GM18519 (cell line): ENCODE measurements around the gene MEGF6.
"Not testable (repeated sequence)": the region's sequence is repeated elsewhere in the genome, so short reads cannot be mapped to it uniquely, and the experiment has no call there.

Experiments used
- ATAC-seq: cut with Tn5 transposase; IDR thresholded peaks from one replicate; pipeline ENCODE4 v1.9.1; 2021; ENCODE audit warnings: mild to moderate bottlenecking, moderate library complexity; ENCODE audit not compliant: unreplicated experiment, low FRiP score

MEGF6 gene

GRCh38 chr1:3578433-3578805, 32.9 kb downstream of the MEGF6 start:
- no peak for ATAC-seq

- ATAC-seq, result no peak
Measured at GRCh38 chr1:3577711-3578432, 33.4 kb downstream of the MEGF6 start.

- no peak for ATAC-seq
Measured at GRCh38 chr1:3577300-3577699, 34.0 kb downstream of the MEGF6 start.

GRCh38 chr1:3575993-3576392, 35.3 kb downstream of the MEGF6 start:
- no peak for ATAC-seq

GRCh38 chr1:3575515-3575914, 35.8 kb downstream of the MEGF6 start:
- not testable (repeated sequence) for ATAC-seq

- ATAC-seq, result no peak
Measured at GRCh38 chr1:3573500-3573899, 37.8 kb downstream of the MEGF6 start.

- not testable (repeated sequence) for ATAC-seq
Measured at GRCh38 chr1:3572638-3573037, 38.7 kb downstream of the MEGF6 start.

- no peak for ATAC-seq
Measured at GRCh38 chr1:3571263-3571662, 40.0 kb downstream of the MEGF6 start.

GRCh38 chr1:3570066-3570986, 41.0 kb downstream of the MEGF6 start:
- ATAC-seq, result no peak

- ATAC-seq, result no peak
Measured at GRCh38 chr1:3569436-3569835, 41.9 kb downstream of the MEGF6 start.

GRCh38 chr1:3568815-3569435, 42.4 kb downstream of the MEGF6 start:
- no peak for ATAC-seq

GRCh38 chr1:3566951-3567804, 44.1 kb downstream of the MEGF6 start:
- no peak for ATAC-seq

GRCh38 chr1:3566003-3566885, 45.1 kb downstream of the MEGF6 start:
- ATAC-seq, result no peak

- no peak for ATAC-seq
Measured at GRCh38 chr1:3564921-3565831, 46.1 kb downstream of the MEGF6 start.

- ATAC-seq, result no peak
Measured at GRCh38 chr1:3563610-3564009, 47.7 kb downstream of the MEGF6 start.

- no peak for ATAC-seq
Measured at GRCh38 chr1:3563125-3563524, 48.2 kb downstream of the MEGF6 start.

GRCh38 chr1:3562712-3563111, 48.6 kb downstream of the MEGF6 start:
- ATAC-seq, result no peak

- ATAC-seq, result no peak
Measured at GRCh38 chr1:3561702-3562101, 49.6 kb downstream of the MEGF6 start.
